H1 (cell line): ENCODE measurements around the gene SLC9A7. TPM values are rescaled to one million over a fixed set of nuclear protein-coding genes. Genes with fewer than 3 reads are reported as not detected.

Source experiments
- CTCF ChIA-PET: fragments of 300-600 bp; sonication (Branson Sonifier 250); formaldehyde crosslinking; loops from one replicate; lab custom pipeline; 2021; ENCODE audit not compliant: partially characterized antibody; lab: Charles Lee
- POLR2A ChIA-PET: fragments of 300-600 bp; sonication (Branson Sonifier 250); formaldehyde crosslinking; loops from one replicate; lab custom pipeline; 2021; ENCODE audit warnings: inconsistent platforms; ENCODE audit not compliant: partially characterized antibody; lab: Charles Lee
- DNase-seq, 2 experiments: peaks; one replicate each; pipeline versions ENCODE4 v3.0.0 to v3.0.0-alpha.2; 2010 to 2022; ENCODE audit warnings: low spot score in 2 of 2, low read depth in 1 of 2, mixed read lengths in 1 of 2
- FAIRE-seq: peaks from 2 replicates; lab custom pipeline; 2011; peaks lifted over from hg19 to GRCh38; lab: Jason Lieb, UNC
- H2AFZ ChIP-seq: 2 replicates; pipeline ENCODE4 v1.8.1; 2012; ENCODE audit warnings: low read length, inconsistent platforms
- H2AK5ac ChIP-seq: 2 replicates; pipeline ENCODE4 v1.6.1; 2013; ENCODE audit warnings: low read depth, low read length
- H2BK120ac ChIP-seq: replicated peaks from 2 replicates; pipeline ENCODE3; 2013; ENCODE audit warnings: low read depth, low read length, inconsistent platforms
- H2BK12ac ChIP-seq: 2 replicates; pipeline ENCODE4 v1.6.1; 2013; ENCODE audit warnings: low read depth, low read length
- H2BK15ac ChIP-seq: 2 replicates; pipeline ENCODE4 v1.6.1; 2013; ENCODE audit warnings: low read length
- H2BK20ac ChIP-seq: 2 replicates; pipeline ENCODE4 v1.6.1; 2013; ENCODE audit warnings: low read length
- H2BK5ac ChIP-seq: 2 replicates; pipeline ENCODE4 v1.6.1; 2013; ENCODE audit warnings: low read depth, low read length
- H3K14ac ChIP-seq: 2 replicates; pipeline ENCODE4 v1.6.1; 2013; ENCODE audit warnings: inconsistent platforms; ENCODE audit not compliant: insufficient read length
- H3K18ac ChIP-seq: 2 replicates; pipeline ENCODE4 v1.6.1; 2013; ENCODE audit warnings: low read length; ENCODE audit errors: extremely low read depth
- H3K23ac ChIP-seq: 2 replicates; pipeline ENCODE4 v1.6.1; 2013; ENCODE audit warnings: inconsistent platforms; ENCODE audit not compliant: insufficient read length
- H3K23me2 ChIP-seq: 2 replicates; pipeline ENCODE4 v1.6.1; 2013; ENCODE audit warnings: low read depth, low read length
- H3K27ac ChIP-seq: 2 replicates; pipeline ENCODE4 v1.6.1; 2011; ENCODE audit warnings: low read depth, low read length, inconsistent platforms
- H3K27me3 ChIP-seq, 4 experiments: replicated peaks in 1 of 4; 1 replicate in 1 of 4; 2 replicates in 3 of 4; pipeline versions ENCODE4 v1.6.1 to v1.8.1; 2011 to 2013; ENCODE audit warnings: low read length in 3 of 4, mild to moderate bottlenecking in 3 of 4, inconsistent platforms in 2 of 4, mixed read lengths in 2 of 4, moderate library complexity in 1 of 4; ENCODE audit not compliant: control insufficient read depth in 3 of 4, insufficient read depth in 3 of 4; ENCODE audit errors: extremely low read depth in 1 of 4
- H3K36me3 ChIP-seq, 4 experiments: 2 replicates each; pipeline versions ENCODE4 v1.6.1 to v1.8.1; 2011 to 2013; ENCODE audit warnings: mild to moderate bottlenecking in 4 of 4, low read length in 3 of 4, moderate library complexity in 2 of 4, control low read depth in 1 of 4, inconsistent platforms in 1 of 4; ENCODE audit not compliant: insufficient read depth in 4 of 4, control insufficient read depth in 2 of 4
- H3K4ac ChIP-seq: replicated peaks from 2 replicates; pipeline ENCODE3; 2013; ENCODE audit warnings: low read length, low read depth, mixed read lengths, inconsistent platforms; ENCODE audit not compliant: insufficient read length
- H3K4me1 ChIP-seq, 4 experiments: replicated peaks in 1 of 4; 1 replicate in 1 of 4; 2 replicates in 3 of 4; pipeline versions ENCODE4 v1.6.1 to v1.8.1; 2011 to 2013; ENCODE audit warnings: low read length in 3 of 4, inconsistent platforms in 2 of 4, mixed read lengths in 1 of 4; ENCODE audit not compliant: insufficient read depth in 4 of 4, control insufficient read depth in 3 of 4
- H3K4me2 ChIP-seq, 2 experiments: 2 replicates each; pipeline versions ENCODE4 v1.6.1 to v1.8.1; 2011 to 2013; ENCODE audit warnings: low read depth in 2 of 2, low read length in 2 of 2, control low read depth in 1 of 2, inconsistent platforms in 1 of 2, mild to moderate bottlenecking in 1 of 2; ENCODE audit not compliant: insufficient read depth in 1 of 2
- H3K4me3 ChIP-seq, 4 experiments: fragments of 200-600, 300-600 bp in 1 of 4; sonication (generic), shearing (Covaris generic), sonication (Bioruptor Twin) in 1 of 4; 2 replicates each; pipeline versions ENCODE4 v1.5.1 to v1.8.1; 2011 to 2016; ENCODE audit warnings: low read length in 4 of 4, low read depth in 3 of 4, control low read depth in 2 of 4, inconsistent platforms in 2 of 4, mild to moderate bottlenecking in 2 of 4, mixed read lengths in 1 of 4, moderate library complexity in 1 of 4; ENCODE audit not compliant: insufficient read depth in 2 of 4; ENCODE audit errors: extremely low read depth in 1 of 4
- H3K56ac ChIP-seq: replicated peaks from 2 replicates; pipeline ENCODE3; 2013; ENCODE audit warnings: low read depth, mild to moderate bottlenecking, mixed read lengths, low read length, inconsistent platforms; ENCODE audit not compliant: insufficient read length
- H3K79me1 ChIP-seq: 2 replicates; pipeline ENCODE4 v1.6.1; 2013; ENCODE audit warnings: low read depth, low read length, control low read depth
- H3K79me2 ChIP-seq, 2 experiments: 2 replicates each; pipeline versions ENCODE4 v1.6.1 to v1.8.1; 2012 to 2013; ENCODE audit warnings: low read length in 2 of 2, mild to moderate bottlenecking in 2 of 2, inconsistent platforms in 1 of 2; ENCODE audit not compliant: insufficient read depth in 2 of 2, control insufficient read depth in 1 of 2
- H3K9ac ChIP-seq, 4 experiments: replicated peaks in 1 of 4; 1 replicate in 1 of 4; 2 replicates in 3 of 4; pipeline versions ENCODE4 v1.6.1 to v1.8.1; 2011 to 2013; ENCODE audit warnings: low read depth in 3 of 4, low read length in 3 of 4, control low read depth in 2 of 4, mild to moderate bottlenecking in 2 of 4, moderate library complexity in 2 of 4, inconsistent platforms in 1 of 4; ENCODE audit errors: extremely low read depth in 1 of 4
- H3K9me3 ChIP-seq, 2 experiments: 2 replicates each; pipeline versions ENCODE4 v1.6.1 to v1.8.1; 2012 to 2013; ENCODE audit warnings: mild to moderate bottlenecking in 2 of 2, moderate library complexity in 2 of 2, control low read depth in 1 of 2, inconsistent platforms in 1 of 2, low read depth in 1 of 2, low read length in 1 of 2, mixed read lengths in 1 of 2; ENCODE audit not compliant: insufficient read depth in 2 of 2
- H4K20me1 ChIP-seq, 2 experiments: replicated peaks in 1 of 2; 2 replicates each; pipeline versions ENCODE3 to v1.8.1; 2011 to 2013; ENCODE audit warnings: inconsistent platforms in 2 of 2, low read length in 2 of 2, mild to moderate bottlenecking in 1 of 2; ENCODE audit not compliant: insufficient read depth in 2 of 2, control insufficient read depth in 1 of 2
- H4K5ac ChIP-seq: 2 replicates; pipeline ENCODE4 v1.6.1; 2013; ENCODE audit warnings: low read length, low read depth, mixed read lengths, inconsistent platforms; ENCODE audit not compliant: insufficient read length
- H4K8ac ChIP-seq: 2 replicates; pipeline ENCODE4 v1.8.0; 2013; ENCODE audit warnings: mild to moderate bottlenecking, moderate library complexity, low read length, inconsistent platforms; ENCODE audit not compliant: insufficient read depth; ENCODE audit errors: extremely low read depth
- H4K91ac ChIP-seq: replicated peaks from 2 replicates; pipeline ENCODE3; 2013; ENCODE audit warnings: low read length, mixed read lengths, inconsistent platforms; ENCODE audit not compliant: insufficient read length
- ATF2 ChIP-seq: IDR thresholded peaks from 2 replicates; pipeline ENCODE4 v1.6.1; 2012; ENCODE audit warnings: low read length, inconsistent platforms
- CEBPB ChIP-seq: IDR thresholded peaks from 2 replicates; pipeline ENCODE4 v1.6.1; 2012; ENCODE audit warnings: low read depth, low read length
- EP300 ChIP-seq, 2 experiments: IDR thresholded peaks; 1 replicate in 1 of 2; 2 replicates in 1 of 2; pipeline ENCODE4 v1.6.1; 2011 to 2012; ENCODE audit warnings: low read depth in 2 of 2, low read length in 2 of 2, mild to moderate bottlenecking in 2 of 2, borderline replicate concordance in 1 of 2, inconsistent platforms in 1 of 2, moderate library complexity in 1 of 2
- JUND ChIP-seq: IDR thresholded peaks from 2 replicates; pipeline ENCODE4 v1.6.1; 2011; ENCODE audit warnings: mild to moderate bottlenecking, improper control_type of control experiment, low read length
- NANOG ChIP-seq: IDR thresholded peaks from 2 replicates; pipeline ENCODE4 v1.6.1; 2011; ENCODE audit warnings: low read length, low read depth, mild to moderate bottlenecking, inconsistent platforms; ENCODE audit not compliant: insufficient read depth, poor library complexity, severe bottlenecking
- POLR2AphosphoS5 ChIP-seq: IDR thresholded peaks from 2 replicates; pipeline ENCODE4 v1.6.1; 2011; ENCODE audit warnings: low read depth, low read length
- TCF12 ChIP-seq: IDR thresholded peaks from 2 replicates; pipeline ENCODE4 v1.6.1; 2011; ENCODE audit warnings: low read depth, mild to moderate bottlenecking, low read length
- USF2 ChIP-seq: IDR thresholded peaks from 2 replicates; pipeline ENCODE4 v1.6.1; 2011; ENCODE audit warnings: low read length, improper control_type of control experiment
- WGBS, 2 experiments: shearing (Covaris generic) in 1 of 2; methylation state at CpG; one replicate each; pipeline versions ENCODE4 v1.1.6 to v1.1.7; 2013 to 2015; ENCODE audit warnings: low lambda C conversion rate in 2 of 2, mixed read lengths in 2 of 2, inconsistent platforms in 1 of 2, low coverage in 1 of 2, missing lambda C conversion rate in 1 of 2; ENCODE audit not compliant: insufficient replicate concordance in 2 of 2, insufficient coverage in 1 of 2, insufficient read length in 1 of 2; ENCODE audit errors: extremely low coverage in 1 of 2, missing lambda C conversion rate in 1 of 2; 5-methylcytosine and 5-hydroxymethylcytosine counted together
- polyA plus RNA-seq, 7 experiments: library from polyadenylated mRNA; depleted of rRNA in 3 of 7; stranded (reverse) in 5 of 7; unstranded in 2 of 7; fragments of >200 nt in 5 of 7; fragments of 200-250 nt in 2 of 7; gene quantifications; 1 replicate in 5 of 7; 2 replicates in 1 of 7; 4 replicates in 1 of 7; pipeline versions ENCODE4 v1.2.1 to v1.2.3, GENCODE V29; 2011 to 2013; ENCODE audit warnings: missing spikeins in 2 of 7, mixed read lengths in 2 of 7
- total RNA-seq: library from RNA; stranded (reverse); fragmentation: NEBNext Ultra II Directional; extraction: Animal tissue kit (Norgen Biotek cat#: 25700); gene quantifications from 2 replicates; pipeline ENCODE4 v1.2.1, GENCODE V29; 2021

SLC9A7 gene
- total and polyA plus RNA-seq, 2 of the 8 experiments (the other 6 are each of a cell fraction or from before 2014, with no cell fraction given) = 6.7 to 17.2 TPM

GRCh38 chrX:46551494-46552128 is 207.3 kb downstream of the SLC9A7 start:
- Histone ChIP-seq H3K27ac (peak overlapping the region; percentile 64; the same call in 1 of the 2 replicates), H3K9me3 (peaks cover 0 to 2% of the 10 kb centered on the region in 2 experiments; a peak in 1 of 4 replicates), H3K56ac (no peak overlapping the region), H3K9ac (no peak overlapping the region), H2AK5ac (no peak overlapping the region), H3K27me3 (no peaks in the 10 kb centered on the region), H3K4me1 (peaks cover 0 to 3% (median 2%) of the 10 kb centered on the region in 4 experiments; a peak in 2 of 7 replicates), H2BK20ac (no peak overlapping the region), H2AFZ (no peak overlapping the region), H4K8ac (no peak overlapping the region), H2BK5ac (peak overlapping the region; percentile 56; the same call in 1 of the 2 replicates), H2BK120ac (no peak overlapping the region), H2BK15ac (no peak overlapping the region), H3K4me2 (no peak overlapping the region), H3K23me2 (no peaks in the 10 kb centered on the region), H3K18ac (no peak overlapping the region; the same call in 1 of the 2 replicates), H3K23ac (no peak overlapping the region), H3K79me1 (no peaks in the 10 kb centered on the region), H3K79me2 (peaks cover under 1 to 16% of the 10 kb centered on the region in 2 experiments; a peak in 3 of 4 replicates), H2BK12ac (no peak overlapping the region), H4K20me1 (no peaks in the 10 kb centered on the region), H3K14ac (no peak overlapping the region), H3K4me3 (peak overlapping the region in 1 of 4 experiments; percentile 15; a peak in 1 of 8 replicates), H3K36me3 (peaks cover 0 to 23% (median 3%) of the 10 kb centered on the region in 4 experiments; a peak in 3 of 8 replicates), H4K5ac (no peak overlapping the region), H4K91ac (no peak overlapping the region), H3K4ac (no peak overlapping the region)
- ChIA-PET CTCF (interaction anchor here (1.5 kb wide), 1 partner anchor 35 kb away, joined by 3 read pairs; no protein-coding TSS in a partner anchor), POLR2A (interaction anchor here (1.0 to 1.2 kb wide), 5 partner anchors 10 to 30 kb away, joined by 3 to 4 read pairs (median 4); no protein-coding TSS in a partner anchor)
- WGBS, 2 experiments = 0% methylated on average over 5 of the region's 8 CpGs; no CpG with 5 or more reads in 1 of the 2 experiments
- DNase-seq (peak in 1 of 2 experiments; percentile 49), FAIRE-seq (no peak)
- TF ChIP-seq USF2 = no peak
- peak; percentile 91 for TF ChIP-seq JUND
- TF ChIP-seq POLR2AphosphoS5 = no peak
- no peak for TF ChIP-seq CEBPB
- TF ChIP-seq ATF2 = peak; percentile 34; the same call in 1 of the 2 replicates
- 0 out of 2 replicates have a peak, but pooled peaks have one; percentile 4 for TF ChIP-seq TCF12
- TF ChIP-seq EP300 (IDR thresholded peaks at IDR 0.05; ENCODE audit: borderline replicate concordance in 1 of 2, low read depth in 2 of 2, low read length in 2 of 2) = peak in 1 of 2 experiments; percentile 10; a peak in 1 of 3 replicates
- TF ChIP-seq NANOG = peak; percentile 34
